ENCODE measurements around the gene CLCN5. TPM values are rescaled to one million over a fixed set of nuclear protein-coding genes. Genes with fewer than 3 reads are reported as not detected.

CLCN5 gene
- total and polyA plus RNA-seq, 2 experiments from 2014 or later: 3.7 to 13.6 TPM

GRCh38 chrX:49876750-49877149 lies 45.6 kb upstream of the CLCN5 start:
- no peak overlapping the region for H3K27ac ChIP-seq (ENCODE audit: low read depth)
- no peak overlapping the region for H2AFZ ChIP-seq
- Mint-ChIP-seq H3K4me1 (peaks cover 7% of the 10 kb centered on the region; the same call in 2 of the 3 replicates), H3K9me3 (no peaks in the 10 kb centered on the region), H3K27me3 (ENCODE audit: insufficient read depth, low read depth, poor library complexity) (no peaks in the 10 kb centered on the region), H3K36me3 (ENCODE audit: low read depth) (peaks cover 4% of the 10 kb centered on the region; the same call in 1 of the 3 replicates), H3K27ac (no peak overlapping the region), H3K4me3 (no peak overlapping the region)
- DNase-seq (ENCODE audit: low spot score) (peak; percentile 51), ATAC-seq (no peak)
- H3K9me2 ChIP-seq (ENCODE audit: insufficient read depth): no peaks in the 10 kb centered on the region
- no peaks in the 10 kb centered on the region for H3F3A ChIP-seq (replicated peaks; ENCODE audit: low read depth)
- 0 out of 2 replicates have a peak, but pooled peaks cover 2% of the 10 kb centered on the region for H3K27me3 ChIP-seq (ENCODE audit: insufficient read depth)
- no peaks in the 10 kb centered on the region for H4K20me1 ChIP-seq (replicated peaks; ENCODE audit: insufficient read depth)
- H3K4me2 ChIP-seq: no peak overlapping the region
- no peaks in the 10 kb centered on the region; the same call in 1 of the 2 replicates for H3K4me1 ChIP-seq (ENCODE audit: insufficient read depth)
- H3K79me2 ChIP-seq (replicated peaks; ENCODE audit: insufficient read depth): no peaks in the 10 kb centered on the region
- H3K36me3 ChIP-seq (ENCODE audit: insufficient read depth): no peaks in the 10 kb centered on the region
- peak; percentile 47 to 50 for TF ChIP-seq CTCF (conservative IDR thresholded peaks at IDR 0.05; ENCODE audit: low read depth in 2 of 2)
- TF ChIP-seq ETS1 (IDR thresholded peaks at IDR 0.05): no peak
- no peak overlapping the region for H3K4me3 ChIP-seq

- Histone ChIP-seq H3K36me3 (ENCODE audit: insufficient read depth) (no peaks in the 10 kb centered on the region), H4K20me1 (replicated peaks; ENCODE audit: insufficient read depth) (no peaks in the 10 kb centered on the region), H3K4me3 (no peak overlapping the region), H3F3A (replicated peaks; ENCODE audit: low read depth) (no peaks in the 10 kb centered on the region), H3K4me2 (no peak overlapping the region), H3K79me2 (replicated peaks; ENCODE audit: insufficient read depth) (no peaks in the 10 kb centered on the region), H3K27ac (ENCODE audit: low read depth) (no peak overlapping the region), H2AFZ (no peak overlapping the region), H3K27me3 (ENCODE audit: insufficient read depth) (0 out of 2 replicates have a peak, but pooled peaks cover 2% of the 10 kb centered on the region), H3K4me1 (ENCODE audit: insufficient read depth) (no peaks in the 10 kb centered on the region; the same call in 1 of the 2 replicates), H3K9me2 (ENCODE audit: insufficient read depth) (no peaks in the 10 kb centered on the region)
- Mint-ChIP-seq H3K4me3 (no peak overlapping the region), H3K27ac (no peak overlapping the region), H3K27me3 (ENCODE audit: insufficient read depth, low read depth, poor library complexity) (peaks cover 2% of the 10 kb centered on the region), H3K4me1 (peaks cover 10% of the 10 kb centered on the region; the same call in 2 of the 3 replicates), H3K36me3 (ENCODE audit: low read depth) (peaks cover 4% of the 10 kb centered on the region; the same call in 1 of the 3 replicates), H3K9me3 (no peaks in the 10 kb centered on the region)
- DNase-seq (ENCODE audit: low spot score) (no peak), ATAC-seq (no peak)
- TF ChIP-seq NANOG (IDR thresholded peaks at IDR 0.05; ENCODE audit: borderline replicate concordance) (no peak), EZH2 (IDR thresholded peaks at IDR 0.05; ENCODE audit: low read depth, unreplicated experiment) (no peak), CTCF (conservative IDR thresholded peaks at IDR 0.05; ENCODE audit: low read depth in 2 of 2) (no peak), ZNF331 (CRISPR knock-in tag; IDR thresholded peaks at IDR 0.05; ENCODE audit: low read depth) (no peak), REST (IDR thresholded peaks at IDR 0.05; ENCODE audit: unreplicated experiment) (no peak), ETS1 (IDR thresholded peaks at IDR 0.05) (no peak), STAT1 (IDR thresholded peaks at IDR 0.05; ENCODE audit: unreplicated experiment) (no peak), ZNF114 (CRISPR knock-in tag; IDR thresholded peaks at IDR 0.05) (no peak), POLR2AphosphoS5 (IDR thresholded peaks at IDR 0.05; ENCODE audit: low read depth) (no peak), EZH2phosphoT487 (IDR thresholded peaks at IDR 0.05; ENCODE audit: unreplicated experiment) (no peak), CREB1 (CRISPR knock-in tag; IDR thresholded peaks at IDR 0.05; ENCODE audit: low read depth) (no peak)
These were observed 44.8 kb upstream of the CLCN5 start for GRCh38 chrX:49877397-49878101.
